OCI-LY7 (cell line): Measurements from ENCODE around the gene NEBL. TPM values are rescaled to one million over a fixed set of nuclear protein-coding genes. Genes with fewer than 3 reads are reported as not detected.

Source experiments
- BruUV-seq: library from RNA; stranded (reverse); fragments of 400-500 nt; replicated peaks from 2 replicates; lab custom pipeline; 2021; lab: Mats Ljungman, UMichigan
- CTCF ChIA-PET: fragments of 300-600 bp; sonication (Branson Sonifier 250); formaldehyde crosslinking; loops from one replicate; lab custom pipeline; 2022; ENCODE audit warnings: antibody characterized with exemption; ENCODE audit not compliant: unreplicated experiment; lab: Charles Lee
- POLR2A ChIA-PET: fragments of 300-600 bp; sonication (Branson Sonifier 250); formaldehyde crosslinking; loops from one replicate; lab custom pipeline; 2022; ENCODE audit warnings: antibody characterized with exemption; lab: Charles Lee
- DNase-seq: peaks from one replicate; pipeline ENCODE4 v3.0.0-alpha.2; 2015; ENCODE audit warnings: low spot score
- H2AFZ ChIP-seq: fragments of 200-600 bp; sonication (generic), shearing (Covaris generic); 2 replicates; pipeline ENCODE4 v1.6.1; 2014; ENCODE audit warnings: mild to moderate bottlenecking, antibody characterized with exemption, low read length, moderate library complexity
- H3K27ac ChIP-seq: fragments of 200-600 bp; sonication (generic); 2 replicates; pipeline ENCODE4 v1.5.1; 2014; ENCODE audit warnings: mixed run types, low read depth, mild to moderate bottlenecking, moderate library complexity, low read length, inconsistent platforms; ENCODE audit not compliant: poor library complexity, severe bottlenecking
- H3K36me3 ChIP-seq: fragments of 200-600 bp; sonication (generic); 2 replicates; pipeline ENCODE4 v1.6.1; 2014; ENCODE audit warnings: mild to moderate bottlenecking, antibody characterized with exemption, low read length, moderate library complexity, mixed read lengths; ENCODE audit not compliant: insufficient read depth
- H3K4me1 ChIP-seq: fragments of 200-600 bp; sonication (generic); 2 replicates; pipeline ENCODE4 v1.5.1; 2014; ENCODE audit warnings: mild to moderate bottlenecking, low read length; ENCODE audit not compliant: insufficient read depth, poor library complexity, severe bottlenecking
- H3K4me2 ChIP-seq: fragments of 200-600 bp; sonication (generic); 2 replicates; pipeline ENCODE4 v1.6.1; 2014; ENCODE audit warnings: mild to moderate bottlenecking, low read length
- H3K4me3 ChIP-seq: fragments of 200-600 bp; sonication (generic); 2 replicates; pipeline ENCODE4 v1.5.1; 2014; ENCODE audit warnings: mild to moderate bottlenecking, low read depth, low read length; ENCODE audit not compliant: poor library complexity, severe bottlenecking
- H3K79me2 ChIP-seq: fragments of 200-600 bp; sonication (generic); 2 replicates; pipeline ENCODE4 v1.6.1; 2016; ENCODE audit warnings: low read depth, mild to moderate bottlenecking, low read length, moderate library complexity, mixed read lengths; ENCODE audit not compliant: insufficient read depth
- H3K9me2 ChIP-seq: fragments of 200-600 bp; sonication (generic); 2 replicates; pipeline ENCODE4 v1.6.1; 2016; ENCODE audit warnings: mild to moderate bottlenecking, low read length, mixed read lengths; ENCODE audit not compliant: insufficient read depth
- H3K9me3 ChIP-seq: fragments of 200-600 bp; sonication (generic); 2 replicates; pipeline ENCODE4 v1.6.1; 2014; ENCODE audit warnings: mild to moderate bottlenecking, mixed run types, low read length, mixed read lengths
- H4K20me1 ChIP-seq: fragments of 200-600 bp; sonication (generic); 2 replicates; pipeline ENCODE4 v1.6.1; 2014; ENCODE audit warnings: mild to moderate bottlenecking, antibody characterized with exemption, low read length, moderate library complexity, mixed read lengths; ENCODE audit not compliant: insufficient read depth
- EZH2phosphoT487 ChIP-seq: fragments of 200-600 bp; sonication (generic); IDR thresholded peaks from 2 replicates; pipeline ENCODE4 v1.6.1; 2018; ENCODE audit warnings: low read depth, borderline replicate concordance, mild to moderate bottlenecking, mixed run types, antibody characterized with exemption, low read length, moderate library complexity, mixed read lengths
- intact Hi-C: fragments of 100-400 bp; cut with micrococcal nuclease; formaldehyde crosslinking; loops from one replicate; pipeline ENCODE4 v1.10.0; 2022; ENCODE audit not compliant: unreplicated experiment
- total RNA-seq, 2 experiments: library from RNA; depleted of rRNA in 1 of 2; stranded (reverse); fragments of >200 nt in 1 of 2; shearing (Covaris generic) in 1 of 2; gene quantifications; 2 replicates each; pipeline ENCODE4 v1.2.3, GENCODE V29; 2014 to 2022
- TF ChIP-seq, protein P1 (sequence below): fragments of 200-600 bp; sonication (generic); conservative IDR thresholded peaks from 2 replicates; pipeline ENCODE4 v1.5.1; 2014; ENCODE audit warnings: mild to moderate bottlenecking, antibody characterized with exemption, low read length, moderate library complexity, mixed read lengths

The NEBL gene
- total RNA-seq, 2 experiments from 2014 or later = 1.1 TPM; not detected in 1

DNA sequence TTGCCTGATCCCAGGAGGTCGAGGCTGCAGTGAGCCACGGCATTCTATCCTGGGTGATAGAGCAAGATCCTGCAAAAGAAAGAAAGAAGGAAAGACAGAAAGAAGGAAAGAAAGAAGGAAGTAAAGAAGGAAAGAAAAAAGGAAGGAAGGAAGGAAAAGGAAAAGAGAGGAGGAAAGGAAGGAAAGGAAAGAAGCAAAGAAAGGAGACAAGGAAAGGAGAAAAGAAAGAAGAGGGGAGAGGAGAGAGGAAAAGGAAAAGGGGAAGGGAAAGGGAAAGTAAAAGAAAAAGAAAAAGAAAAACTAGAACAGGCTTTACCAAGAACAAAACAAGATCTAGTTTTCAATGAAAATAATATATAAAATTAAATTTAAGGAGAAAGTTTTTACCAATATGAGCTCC, 15.0 kb downstream of the NEBL start:
- no peak for TF ChIP-seq EZH2phosphoT487
- TF ChIP-seq, protein P1, sequence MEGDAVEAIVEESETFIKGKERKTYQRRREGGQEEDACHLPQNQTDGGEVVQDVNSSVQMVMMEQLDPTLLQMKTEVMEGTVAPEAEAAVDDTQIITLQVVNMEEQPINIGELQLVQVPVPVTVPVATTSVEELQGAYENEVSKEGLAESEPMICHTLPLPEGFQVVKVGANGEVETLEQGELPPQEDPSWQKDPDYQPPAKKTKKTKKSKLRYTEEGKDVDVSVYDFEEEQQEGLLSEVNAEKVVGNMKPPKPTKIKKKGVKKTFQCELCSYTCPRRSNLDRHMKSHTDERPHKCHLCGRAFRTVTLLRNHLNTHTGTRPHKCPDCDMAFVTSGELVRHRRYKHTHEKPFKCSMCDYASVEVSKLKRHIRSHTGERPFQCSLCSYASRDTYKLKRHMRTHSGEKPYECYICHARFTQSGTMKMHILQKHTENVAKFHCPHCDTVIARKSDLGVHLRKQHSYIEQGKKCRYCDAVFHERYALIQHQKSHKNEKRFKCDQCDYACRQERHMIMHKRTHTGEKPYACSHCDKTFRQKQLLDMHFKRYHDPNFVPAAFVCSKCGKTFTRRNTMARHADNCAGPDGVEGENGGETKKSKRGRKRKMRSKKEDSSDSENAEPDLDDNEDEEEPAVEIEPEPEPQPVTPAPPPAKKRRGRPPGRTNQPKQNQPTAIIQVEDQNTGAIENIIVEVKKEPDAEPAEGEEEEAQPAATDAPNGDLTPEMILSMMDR = no peak
- no peaks in the 10 kb centered on the region for H3K4me1 ChIP-seq
- ChIA-PET POLR2A (interaction anchor here (0.7 kb wide), 1 partner anchor 23 kb away, joined by 3 read pairs; no protein-coding TSS in a partner anchor), CTCF (no interaction called here)
- no peak overlapping the region for H3K27ac ChIP-seq
- H4K20me1 ChIP-seq = no peaks in the 10 kb centered on the region
- H2AFZ ChIP-seq = no peak overlapping the region
- H3K4me3 ChIP-seq = no peak overlapping the region
- no peaks in the 10 kb centered on the region for H3K9me3 ChIP-seq
- no peaks in the 10 kb centered on the region for H3K9me2 ChIP-seq
- intact Hi-C loops = no loop called here
- BruUV-seq = no TSS peak
- no peaks in the 10 kb centered on the region for H3K36me3 ChIP-seq
- no peak for DNase-seq
- H3K4me2 ChIP-seq = no peak overlapping the region
- H3K79me2 ChIP-seq = no peaks in the 10 kb centered on the region

DNA sequence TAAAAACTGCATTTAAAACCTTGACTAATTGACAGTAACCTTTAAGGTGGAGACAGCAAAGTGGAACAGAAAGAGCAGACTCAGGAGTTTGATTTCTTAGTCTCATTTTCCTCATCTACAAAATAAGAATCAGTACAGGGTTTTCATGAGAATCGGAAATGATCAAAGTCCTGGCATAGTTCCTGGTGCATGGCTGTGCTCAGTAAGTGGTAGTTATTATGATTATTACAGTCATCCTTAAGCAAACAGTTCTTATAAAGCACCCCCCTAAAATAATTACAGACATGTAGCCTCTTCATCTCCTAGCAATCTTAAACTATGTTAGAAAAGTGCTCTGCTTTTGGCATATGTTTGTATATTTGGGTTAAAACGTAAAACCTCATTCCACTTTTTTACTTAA, 18.0 kb downstream of the NEBL start:
- Histone ChIP-seq H3K27ac (no peak overlapping the region), H3K79me2 (no peaks in the 10 kb centered on the region), H4K20me1 (no peaks in the 10 kb centered on the region), H3K4me3 (no peak overlapping the region), H3K36me3 (no peaks in the 10 kb centered on the region), H3K4me2 (no peak overlapping the region), H3K9me3 (no peaks in the 10 kb centered on the region), H2AFZ (no peak overlapping the region), H3K4me1 (no peaks in the 10 kb centered on the region), H3K9me2 (no peaks in the 10 kb centered on the region)
- TF ChIP-seq, protein P1 = no peak
- TF ChIP-seq EZH2phosphoT487 = no peak
- no peak for DNase-seq
- intact Hi-C loops = loop anchor here (5.0 kb wide), 1 partner anchor 48 kb away; no protein-coding TSS in a partner anchor
- CTCF ChIA-PET = no interaction called here
- BruUV-seq = no TSS peak
- POLR2A ChIA-PET = no interaction called here

DNA sequence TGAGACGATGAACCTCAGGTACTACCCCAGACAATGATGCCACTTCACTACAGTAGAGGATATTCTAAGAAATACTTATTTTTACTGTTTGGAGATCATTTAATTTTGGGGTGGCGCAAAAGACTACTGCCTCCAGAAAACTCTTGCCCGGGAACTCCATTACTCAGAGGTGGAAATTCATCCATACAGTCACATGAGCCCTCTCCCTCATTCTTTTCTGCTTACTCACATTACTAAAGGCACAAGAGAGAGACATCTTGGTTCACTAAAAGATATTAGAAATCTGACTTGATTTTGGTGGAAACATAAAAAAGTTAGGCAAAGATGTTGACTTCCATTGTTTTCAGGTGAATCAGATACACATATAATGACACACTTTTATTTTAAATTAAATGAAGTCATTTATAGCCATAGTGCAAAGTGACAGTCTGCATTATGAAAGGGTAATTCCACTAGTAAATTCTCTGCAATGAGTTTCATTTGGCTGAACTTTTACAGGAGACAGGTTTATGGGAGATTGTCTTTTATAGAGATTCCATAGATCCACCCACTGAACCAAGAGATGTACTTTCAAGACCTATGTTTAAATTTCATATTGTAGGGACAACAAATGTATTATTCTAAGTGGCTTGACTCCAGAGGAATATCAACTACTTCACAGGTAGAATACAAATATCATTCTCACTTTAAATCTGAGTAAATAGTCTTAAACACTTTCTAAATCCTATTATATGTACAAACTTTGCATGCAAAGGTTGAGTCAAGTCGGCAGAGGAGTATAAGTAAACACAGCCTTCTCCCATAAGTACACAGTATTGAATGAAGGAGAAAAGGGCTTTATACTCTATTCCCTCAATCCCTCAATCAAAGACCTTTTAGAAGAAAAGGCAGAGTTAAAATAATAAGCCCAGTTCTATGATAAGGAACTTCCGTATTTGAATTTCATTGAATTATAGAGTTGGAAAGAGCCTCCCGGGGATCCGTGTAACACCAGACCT, 18.8 kb downstream of the NEBL start:
- Histone ChIP-seq H3K4me2 (no peak overlapping the region), H3K36me3 (no peaks in the 10 kb centered on the region), H3K4me3 (no peak overlapping the region), H4K20me1 (no peaks in the 10 kb centered on the region), H2AFZ (no peak overlapping the region), H3K9me3 (no peaks in the 10 kb centered on the region), H3K27ac (no peak overlapping the region), H3K4me1 (no peaks in the 10 kb centered on the region), H3K79me2 (no peaks in the 10 kb centered on the region), H3K9me2 (no peaks in the 10 kb centered on the region)
- TF ChIP-seq, protein P1 = no peak
- TF ChIP-seq EZH2phosphoT487 = no peak
- intact Hi-C loops = loop anchor here (5.0 kb wide), 1 partner anchor 49 kb away; no protein-coding TSS in a partner anchor
- POLR2A ChIA-PET = no interaction called here
- no TSS peak for BruUV-seq
- DNase-seq = no peak
- CTCF ChIA-PET = no interaction called here
